ENCODE data around the gene CHRD. TPM values are rescaled to one million over a fixed set of nuclear protein-coding genes. Genes with fewer than 3 reads are reported as not detected.

The CHRD gene
- total RNA-seq, 1 experiment from 2014 or later = 1.8 TPM

GRCh38 chr3:184341925-184342324 lies 37.9 kb upstream of the CHRD start:
- no peak overlapping the region for H3T11ph ChIP-seq (ENCODE audit: low read length)
- no peak overlapping the region for H4K91ac ChIP-seq (ENCODE audit: insufficient read length, low read depth, low read length)
- H3K4me1 Mint-ChIP-seq = peaks cover 27 to 31% of the 10 kb centered on the region in 2 experiments
- no peak overlapping the region; a peak in 2 of 7 replicates for H3K27ac Mint-ChIP-seq
- no peak for TF ChIP-seq CTCF (conservative IDR thresholded peaks at IDR 0.05)
- no peak overlapping the region for H2BK15ac ChIP-seq (ENCODE audit: low read depth, low read length)
- no peaks in the 10 kb centered on the region for H3K9me3 ChIP-seq (ENCODE audit: control insufficient read depth, low read depth, low read length)
- no peak overlapping the region for H3K4me3 Mint-ChIP-seq
- no peak overlapping the region for H2BK20ac ChIP-seq (ENCODE audit: low read depth, low read length, poor library complexity, severe bottlenecking)
- H3K23ac ChIP-seq (ENCODE audit: insufficient read length, low read depth, low read length) = no peak overlapping the region
- no peak overlapping the region for H3K18ac ChIP-seq (ENCODE audit: insufficient read length, low read depth, low read length)
- H2BK5ac ChIP-seq (ENCODE audit: insufficient read length, low read length) = no peak overlapping the region
- H4K20me1 ChIP-seq (ENCODE audit: control insufficient read depth, insufficient read depth, insufficient read length) = peaks cover 4% of the 10 kb centered on the region
- no peak overlapping the region for H2BK12ac ChIP-seq (ENCODE audit: insufficient read length, low read depth, low read length)
- peaks cover 14 to 37% (median 20%) of the 10 kb centered on the region in 3 experiments for H3K36me3 Mint-ChIP-seq (ENCODE audit: insufficient read depth in 1 of 3, low read depth in 3 of 3)
- H4K8ac ChIP-seq (replicated peaks; ENCODE audit: insufficient read length, low read depth, low read length) = no peak overlapping the region
- no peaks in the 10 kb centered on the region for H3K27me3 ChIP-seq (ENCODE audit: insufficient read depth, low read length)
- no peak overlapping the region for H2AK5ac ChIP-seq (ENCODE audit: insufficient read length, low read length)
- H3K4ac ChIP-seq (ENCODE audit: low read depth, low read length) = no peak overlapping the region
- no peaks in the 10 kb centered on the region; a peak in 1 of 5 replicates for H3K9me3 Mint-ChIP-seq
- H3K56ac ChIP-seq (ENCODE audit: insufficient read length, low read depth, low read length) = no peak overlapping the region
- H2AFZ ChIP-seq (ENCODE audit: low read length) = no peak overlapping the region
- peaks cover 3% of the 10 kb centered on the region for H3K23me2 ChIP-seq (ENCODE audit: insufficient read length, low read depth, low read length, poor library complexity, severe bottlenecking)
- H3K14ac ChIP-seq (ENCODE audit: insufficient read depth, low read length) = no peak overlapping the region
- H2BK120ac ChIP-seq (ENCODE audit: low read depth, low read length, poor library complexity, severe bottlenecking) = no peak overlapping the region
- H3K79me2 ChIP-seq (ENCODE audit: insufficient read depth, low read length) = no peaks in the 10 kb centered on the region
- no peaks in the 10 kb centered on the region for H3K27me3 Mint-ChIP-seq (ENCODE audit: low read depth)
- WGBS (ENCODE audit: extremely low coverage, insufficient read length, low lambda C conversion rate) = no CpG with 5 or more reads among the region's 7 CpGs
- H3K79me1 ChIP-seq (ENCODE audit: insufficient read depth, low read depth, low read length, poor library complexity, severe bottlenecking) = no peaks in the 10 kb centered on the region
- H3K9ac ChIP-seq (ENCODE audit: extremely low read depth, insufficient read length, low read length) = no peak overlapping the region
- H4K5ac ChIP-seq (ENCODE audit: insufficient read length, low read depth, low read length) = no peak overlapping the region
- H3K4me1 ChIP-seq (ENCODE audit: insufficient read depth, low read length) = 0 out of 2 replicates have a peak, but pooled peaks cover 2% of the 10 kb centered on the region
- H3K27ac ChIP-seq (ENCODE audit: insufficient read length, low read depth, low read length) = no peak overlapping the region
- no peak overlapping the region for H3K4me2 ChIP-seq (ENCODE audit: insufficient read depth, insufficient read length, low read length)
- DNase-seq = no peak
